ENCODE measurements around the gene NEUROD2.

DNA sequence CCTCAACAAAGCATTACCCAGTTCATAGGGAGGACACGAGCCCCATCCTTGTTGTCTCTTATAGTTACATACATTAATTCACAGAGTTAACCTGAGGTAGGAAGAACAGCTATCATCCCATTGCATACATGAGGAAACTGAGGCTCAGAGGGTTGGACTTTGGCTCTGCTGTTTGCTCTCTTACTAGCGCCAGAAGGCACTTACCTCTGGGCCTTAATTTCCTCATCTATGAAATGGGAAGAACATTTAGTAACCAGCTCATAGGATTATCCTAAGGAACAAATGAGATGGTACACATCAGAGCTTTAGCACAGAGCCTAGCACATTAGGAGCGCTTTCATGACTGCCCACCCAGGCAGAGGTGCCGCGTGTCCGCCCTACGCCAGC lies 27.6 kb downstream of the NEUROD2 start:
- TF ChIP-seq POLR2A (IDR thresholded peaks at IDR 0.05) (no peak), POLR2AphosphoS5 (IDR thresholded peaks at IDR 0.05) (no peak), EP300 (IDR thresholded peaks at IDR 0.05) (no peak)
- TF ChIP-seq, protein P1, sequence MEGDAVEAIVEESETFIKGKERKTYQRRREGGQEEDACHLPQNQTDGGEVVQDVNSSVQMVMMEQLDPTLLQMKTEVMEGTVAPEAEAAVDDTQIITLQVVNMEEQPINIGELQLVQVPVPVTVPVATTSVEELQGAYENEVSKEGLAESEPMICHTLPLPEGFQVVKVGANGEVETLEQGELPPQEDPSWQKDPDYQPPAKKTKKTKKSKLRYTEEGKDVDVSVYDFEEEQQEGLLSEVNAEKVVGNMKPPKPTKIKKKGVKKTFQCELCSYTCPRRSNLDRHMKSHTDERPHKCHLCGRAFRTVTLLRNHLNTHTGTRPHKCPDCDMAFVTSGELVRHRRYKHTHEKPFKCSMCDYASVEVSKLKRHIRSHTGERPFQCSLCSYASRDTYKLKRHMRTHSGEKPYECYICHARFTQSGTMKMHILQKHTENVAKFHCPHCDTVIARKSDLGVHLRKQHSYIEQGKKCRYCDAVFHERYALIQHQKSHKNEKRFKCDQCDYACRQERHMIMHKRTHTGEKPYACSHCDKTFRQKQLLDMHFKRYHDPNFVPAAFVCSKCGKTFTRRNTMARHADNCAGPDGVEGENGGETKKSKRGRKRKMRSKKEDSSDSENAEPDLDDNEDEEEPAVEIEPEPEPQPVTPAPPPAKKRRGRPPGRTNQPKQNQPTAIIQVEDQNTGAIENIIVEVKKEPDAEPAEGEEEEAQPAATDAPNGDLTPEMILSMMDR (IDR thresholded peaks at IDR 0.05): no peak
